GM12864 (cell line): ENCODE results near the gene CASZ1.

Source experiments
- DNase-seq: peaks from one replicate; pipeline ENCODE4 v3.0.0-alpha.2; 2011; ENCODE audit warnings: low read depth
- H3K4me3 ChIP-seq: 2 replicates; pipeline ENCODE4 v1.5.1; 2011; ENCODE audit warnings: mild to moderate bottlenecking, low read depth, low read length, control low read depth
- CTCF ChIP-seq: IDR thresholded peaks from 2 replicates; pipeline ENCODE4 v1.5.1; 2011; ENCODE audit warnings: low read depth, mild to moderate bottlenecking, moderate library complexity, low read length, control low read depth, inconsistent platforms; ENCODE audit errors: missing control alignments

Gene CASZ1

GRCh38 chr1:10672343-10673050 lies 123.9 kb downstream of the CASZ1 start:
- no peak for TF ChIP-seq CTCF
- no peak overlapping the region for H3K4me3 ChIP-seq
- no peak for DNase-seq

- TF ChIP-seq CTCF = no peak
- no peak overlapping the region for H3K4me3 ChIP-seq
- no peak for DNase-seq
Observed at GRCh38 chr1:10671622-10672342, 124.7 kb downstream of the CASZ1 start.

GRCh38 chr1:10671090-10671489 lies 125.4 kb downstream of the CASZ1 start:
- no peak for DNase-seq
- no peak for TF ChIP-seq CTCF
- H3K4me3 ChIP-seq = no peak overlapping the region

- no peak overlapping the region for H3K4me3 ChIP-seq
- DNase-seq = no peak
- TF ChIP-seq CTCF = no peak
Observed at GRCh38 chr1:10670190-10670589, 126.3 kb downstream of the CASZ1 start.

GRCh38 chr1:10669570-10669969 lies 126.9 kb downstream of the CASZ1 start:
- no peak for DNase-seq
- TF ChIP-seq CTCF = no peak
- H3K4me3 ChIP-seq = no peak overlapping the region

- TF ChIP-seq CTCF = no peak
- no peak overlapping the region for H3K4me3 ChIP-seq
- no peak for DNase-seq
Observed at GRCh38 chr1:10667861-10668761, 128.3 kb downstream of the CASZ1 start.
